HUDEP-2 (cell line): Measurements from ENCODE around the gene CCDC18.
A peak's percentile ranks its signal among the peaks of the same experiment; 100 is the strongest.
"Not testable (repeated sequence)": the region's sequence is repeated elsewhere in the genome, so short reads cannot be mapped to it uniquely, and the experiment has no call there.

ENCODE experiments used
- DNase-seq, 76 experiments: peaks; one replicate each; lab custom pipeline; 2025; ENCODE audit not compliant: unreplicated experiment in 76 of 76; lab: John Stamatoyannopoulos, UW

Gene CCDC18

GRCh38 chr1:93172778-93173177 lies 7.7 kb upstream of the CCDC18 start:
- DNase-seq = no peak

- DNase-seq = not testable (repeated sequence)
Measured at GRCh38 chr1:93174638-93175037, 5.9 kb upstream of the CCDC18 start.

- DNase-seq = peak in 1 of 76 experiments; percentile 10
Measured at GRCh38 chr1:93177991-93178390, 2.5 kb upstream of the CCDC18 start.

DNA sequence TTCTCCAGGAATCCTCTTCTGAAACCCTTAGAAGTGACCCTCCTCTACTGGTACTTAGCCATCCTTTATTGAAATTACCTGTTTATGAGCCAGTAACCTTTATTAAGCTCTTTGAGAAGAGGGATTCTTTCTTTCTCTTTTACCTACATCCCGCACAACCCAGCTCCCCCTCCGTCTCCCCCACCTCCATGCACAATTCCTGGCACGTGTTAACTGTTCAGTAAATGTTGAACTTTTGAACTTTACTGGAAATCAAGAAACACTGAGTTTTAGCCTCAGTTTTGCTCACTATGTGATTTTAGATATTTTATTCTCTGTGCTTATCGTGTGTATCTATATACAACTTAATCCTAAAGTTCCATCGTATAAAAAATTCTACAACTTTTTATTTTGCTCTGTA lies 2.1 kb upstream of the CCDC18 start:
- peak in 1 of 76 experiments; percentile 5 for DNase-seq

GRCh38 chr1:93179886-93180722 lies 420 bp upstream of the CCDC18 start, which contains the start of gene TMED5:
Gene TMED5 (minus strand): TSS chr1:93180413. CDS start chr1:93180242, 171 bp downstream.
- DNase-seq = peak; percentile 49 to 98 (median 94)

GRCh38 chr1:93186667-93187066 lies 6.1 kb downstream of the CCDC18 start:
- DNase-seq = no peak

DNA sequence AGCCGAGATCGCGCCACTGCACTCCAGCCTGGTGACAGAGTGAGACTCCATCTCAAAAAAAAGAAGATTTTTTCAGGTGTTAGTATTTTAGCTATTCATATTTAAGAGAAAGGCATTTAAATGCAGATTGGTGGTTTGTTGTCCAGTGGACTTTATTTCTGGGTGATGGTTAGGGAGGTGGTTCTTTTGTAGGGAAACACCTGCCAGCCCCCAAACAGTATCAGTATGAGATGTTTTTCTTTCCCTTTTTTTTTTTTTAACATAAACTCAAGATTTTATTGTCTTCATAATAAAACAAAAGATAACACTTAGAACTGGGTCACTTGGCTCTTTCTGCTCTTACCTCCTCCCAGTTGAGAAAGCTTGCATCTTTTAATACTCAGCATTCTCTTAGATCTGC lies 9.9 kb downstream of the CCDC18 start:
- no peak for DNase-seq

GRCh38 chr1:93194231-93194990 lies 13.9 kb downstream of the CCDC18 start:
- peak in 1 of 76 experiments; percentile 13 for DNase-seq

DNA sequence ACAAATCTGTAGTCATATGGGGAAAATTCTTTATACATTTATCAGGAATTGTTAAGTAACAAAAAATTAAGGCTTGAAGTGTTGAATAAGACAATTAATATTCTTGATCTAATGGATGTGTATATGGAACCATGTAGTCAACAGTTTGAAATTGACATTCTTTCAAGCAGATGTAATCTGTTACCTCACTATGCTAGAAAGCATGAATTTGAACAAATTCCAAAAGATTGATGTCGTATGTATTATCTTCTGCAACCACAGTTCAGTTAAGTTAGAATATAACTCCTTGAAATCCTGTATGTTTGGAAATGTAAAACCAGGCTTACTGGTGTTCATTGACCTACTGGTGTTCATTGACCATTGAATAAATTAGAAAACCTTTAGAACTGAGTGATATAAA lies 16.1 kb downstream of the CCDC18 start:
- DNase-seq = no peak

DNA sequence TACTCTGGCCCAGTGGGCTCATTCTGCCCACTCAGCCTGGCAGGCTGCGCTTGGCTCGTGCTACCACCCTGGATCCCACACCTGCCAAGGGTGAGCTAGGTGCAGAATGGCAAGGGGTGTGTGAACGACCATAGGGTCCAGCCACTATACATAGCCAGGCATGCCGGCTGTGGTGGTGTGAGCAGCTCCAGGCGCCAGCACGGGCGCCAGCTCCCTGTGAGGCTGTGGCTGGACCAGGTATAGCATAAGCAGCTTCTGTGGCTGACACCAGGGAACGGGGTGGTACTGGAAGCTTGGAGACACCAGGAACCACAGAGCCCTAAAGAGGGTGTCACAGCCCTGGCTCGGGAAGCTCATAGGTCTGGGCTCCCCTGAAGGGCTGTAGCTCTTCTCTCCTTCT lies 18.6 kb downstream of the CCDC18 start:
- DNase-seq = no peak

DNA sequence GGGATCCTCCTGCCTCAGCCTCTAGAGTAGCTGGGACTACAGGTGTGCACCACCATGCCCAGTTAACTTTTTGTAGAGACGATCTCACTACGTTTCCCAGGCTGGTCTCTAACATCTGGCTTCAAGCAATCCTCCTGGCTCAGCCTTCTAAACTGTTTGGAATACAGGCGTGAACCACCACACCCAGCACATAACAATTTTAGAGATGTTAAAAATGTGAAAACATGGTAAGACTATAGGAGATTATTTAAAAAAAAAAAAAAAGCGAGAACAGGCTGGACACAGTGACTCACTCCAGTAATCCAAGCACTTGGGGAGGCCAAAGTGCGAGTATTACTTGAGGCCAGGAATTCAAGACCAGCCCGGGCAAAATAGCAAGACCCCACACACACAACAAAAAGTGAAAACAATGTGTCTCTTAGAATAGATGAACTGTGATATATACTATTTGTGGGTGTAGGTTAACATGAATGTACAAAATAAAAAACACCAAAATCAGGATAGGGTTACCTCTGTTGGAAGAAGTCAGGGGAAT lies 19.6 kb downstream of the CCDC18 start:
- no peak for DNase-seq

DNA sequence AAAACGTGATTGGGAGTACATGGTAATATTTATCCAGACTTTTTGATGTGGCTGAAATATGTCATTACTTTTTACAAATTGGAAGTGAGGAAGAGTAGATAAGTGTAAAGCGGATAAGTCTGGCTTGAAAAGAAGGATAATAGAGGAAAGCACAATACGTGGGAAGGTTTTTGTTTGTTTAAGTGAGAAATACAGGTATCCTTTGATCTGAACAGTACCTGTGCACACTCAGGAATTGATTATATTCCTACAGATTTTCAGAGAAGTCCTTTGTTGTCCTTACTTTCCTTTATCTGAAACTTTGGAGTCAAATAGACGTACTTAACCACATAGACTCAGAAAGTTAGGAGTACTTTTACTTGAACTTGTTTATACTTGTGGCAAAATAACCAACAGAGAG lies 20.2 kb downstream of the CCDC18 start:
- no peak for DNase-seq

DNA sequence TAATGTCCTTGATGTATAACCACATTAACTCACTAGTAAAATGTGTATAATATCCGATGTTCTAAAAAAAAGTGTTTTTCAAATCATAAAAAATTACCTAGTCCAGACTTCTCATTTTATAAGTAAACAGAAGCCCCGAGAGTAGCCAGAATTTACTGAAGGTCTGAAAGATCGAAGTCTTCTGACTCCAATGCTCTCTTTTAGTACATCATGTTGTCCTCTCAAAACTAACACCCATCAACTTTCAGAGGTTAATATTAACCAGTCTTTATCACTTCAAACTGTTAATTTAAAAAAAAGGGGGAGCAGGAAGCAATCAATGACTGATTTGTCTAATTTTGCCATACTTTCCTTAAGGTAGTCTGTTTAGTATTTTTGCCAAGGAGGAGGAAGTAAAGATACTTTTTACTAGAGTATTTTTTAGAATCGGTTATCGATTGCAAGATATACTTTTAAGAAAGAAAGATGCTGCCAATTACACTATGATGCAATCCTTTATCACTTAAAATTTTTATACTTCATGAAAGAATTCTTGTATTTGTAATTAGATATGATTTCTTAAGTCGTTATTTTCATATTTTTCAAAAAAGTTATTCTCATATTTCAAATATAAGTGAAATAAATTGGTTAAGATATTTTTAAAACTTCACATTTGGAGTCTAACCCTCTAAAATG lies 25.5 kb downstream of the CCDC18 start:
- no peak for DNase-seq

DNA sequence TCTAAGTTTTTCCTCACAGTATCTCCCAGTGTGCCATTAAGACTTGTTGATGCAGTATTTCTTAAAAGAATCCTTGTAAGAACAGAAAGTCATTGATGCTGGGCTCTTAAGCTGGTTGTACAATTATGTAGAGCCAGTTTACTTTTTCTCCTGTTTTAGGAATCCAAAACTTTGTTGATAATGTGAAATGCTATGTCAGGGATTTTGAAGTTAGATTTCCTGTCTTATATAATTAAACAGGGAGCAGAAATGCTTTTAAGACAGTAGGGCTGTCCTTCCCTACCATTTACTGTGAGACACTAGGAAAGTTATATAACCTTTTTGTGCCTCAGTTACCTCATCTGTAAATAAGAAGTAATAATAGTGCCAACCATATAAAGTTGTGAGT lies 26.0 kb downstream of the CCDC18 start:
- no peak for DNase-seq

DNA sequence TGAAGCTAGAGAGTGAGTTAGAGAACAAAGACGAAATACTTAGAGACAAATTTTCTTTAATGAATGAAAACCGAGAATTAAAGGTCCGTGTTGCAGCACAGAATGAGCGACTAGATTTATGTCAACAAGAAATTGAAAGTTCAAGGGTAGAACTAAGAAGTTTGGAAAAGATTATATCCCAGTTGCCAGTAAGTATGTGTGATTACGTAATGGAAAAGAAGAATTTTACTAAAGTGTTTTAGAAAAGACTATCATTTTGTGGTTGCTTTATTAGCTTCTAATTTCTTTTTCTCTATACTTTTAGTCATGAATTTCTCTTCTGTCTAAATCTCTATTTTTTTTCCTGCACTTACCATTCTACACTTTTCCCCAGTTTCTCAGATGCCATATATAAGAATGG lies 26.7 kb downstream of the CCDC18 start:
- DNase-seq = no peak

GRCh38 chr1:93215322-93215721 lies 34.8 kb downstream of the CCDC18 start:
- DNase-seq = no peak

- peak in 1 of 76 experiments; percentile 10 for DNase-seq
Measured at GRCh38 chr1:93219443-93219842, 38.9 kb downstream of the CCDC18 start.

GRCh38 chr1:93220716-93221115 lies 40.2 kb downstream of the CCDC18 start:
- not testable (repeated sequence) for DNase-seq

DNA sequence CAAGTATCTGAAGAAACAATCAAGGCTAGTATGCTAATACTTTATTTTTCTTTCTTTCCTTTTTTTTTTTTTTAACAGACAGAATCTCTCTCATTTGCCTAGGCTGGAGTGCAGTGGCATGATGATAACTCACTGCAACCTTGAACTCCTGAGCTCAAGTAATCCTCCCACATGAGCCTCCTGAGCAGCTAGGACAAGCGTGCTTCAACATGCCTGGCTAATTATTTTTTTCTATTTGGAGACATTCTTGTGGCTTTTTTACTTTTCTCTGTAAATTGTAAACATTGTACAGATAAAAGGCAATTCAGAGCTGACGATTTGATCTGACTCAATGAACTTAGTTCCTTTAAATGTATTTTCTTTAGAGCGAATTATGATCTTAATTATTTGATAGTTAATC lies 41.4 kb downstream of the CCDC18 start:
- no peak for DNase-seq

- DNase-seq = no peak
Measured at GRCh38 chr1:93223023-93223675, 42.6 kb downstream of the CCDC18 start.
